T1000 (cell line): Measurements from ENCODE around the gene SLC2A8.

Experiments
- DNase-seq: peaks from one replicate; lab custom pipeline; 2025; ENCODE audit warnings: mixed read lengths; lab: John Stamatoyannopoulos, UW

Gene SLC2A8, protein sequence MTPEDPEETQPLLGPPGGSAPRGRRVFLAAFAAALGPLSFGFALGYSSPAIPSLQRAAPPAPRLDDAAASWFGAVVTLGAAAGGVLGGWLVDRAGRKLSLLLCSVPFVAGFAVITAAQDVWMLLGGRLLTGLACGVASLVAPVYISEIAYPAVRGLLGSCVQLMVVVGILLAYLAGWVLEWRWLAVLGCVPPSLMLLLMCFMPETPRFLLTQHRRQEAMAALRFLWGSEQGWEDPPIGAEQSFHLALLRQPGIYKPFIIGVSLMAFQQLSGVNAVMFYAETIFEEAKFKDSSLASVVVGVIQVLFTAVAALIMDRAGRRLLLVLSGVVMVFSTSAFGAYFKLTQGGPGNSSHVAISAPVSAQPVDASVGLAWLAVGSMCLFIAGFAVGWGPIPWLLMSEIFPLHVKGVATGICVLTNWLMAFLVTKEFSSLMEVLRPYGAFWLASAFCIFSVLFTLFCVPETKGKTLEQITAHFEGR

DNA sequence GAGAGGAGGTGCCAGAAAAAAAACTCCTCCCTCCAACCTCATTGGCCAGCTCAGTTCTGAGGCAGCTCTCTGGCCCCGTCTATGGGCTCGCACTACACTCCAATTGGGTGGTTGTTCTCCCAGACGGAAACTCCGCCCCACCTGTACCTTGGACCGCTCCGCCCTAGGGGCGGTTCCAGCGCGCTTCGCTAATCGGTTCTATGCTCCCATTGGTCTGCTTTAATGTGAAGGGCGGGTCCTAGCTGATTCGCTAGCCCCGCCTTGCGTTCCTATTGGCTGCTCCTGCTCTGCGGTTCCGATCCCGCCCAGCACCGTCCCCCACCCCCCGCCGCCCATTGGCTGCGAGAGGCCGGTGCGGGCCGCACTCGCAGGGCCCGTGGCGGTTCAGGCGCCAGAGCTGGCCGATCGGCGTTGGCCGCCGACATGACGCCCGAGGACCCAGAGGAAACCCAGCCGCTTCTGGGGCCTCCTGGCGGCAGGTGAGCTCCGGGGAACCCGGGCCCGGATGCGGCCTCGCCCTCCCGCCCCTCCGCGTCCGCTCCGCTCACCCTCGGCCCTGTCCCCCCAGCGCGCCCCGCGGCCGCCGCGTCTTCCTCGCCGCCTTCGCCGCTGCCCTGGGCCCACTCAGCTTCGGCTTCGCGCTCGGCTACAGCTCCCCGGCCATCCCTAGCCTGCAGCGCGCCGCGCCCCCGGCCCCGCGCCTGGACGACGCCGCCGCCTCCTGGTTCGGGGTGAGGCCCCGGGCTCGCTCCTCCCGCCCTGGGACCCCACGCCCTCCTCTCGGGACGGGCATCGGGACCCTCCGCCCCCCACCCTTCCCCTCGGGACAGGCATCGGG, at the start of gene SLC2A8:
TSS of gene SLC2A8 (plus strand) at position 362 of the 838 bp plus-strand sequence. CDS start at position 424, 62 bp downstream.
- peak; percentile 97 for DNase-seq

DNA sequence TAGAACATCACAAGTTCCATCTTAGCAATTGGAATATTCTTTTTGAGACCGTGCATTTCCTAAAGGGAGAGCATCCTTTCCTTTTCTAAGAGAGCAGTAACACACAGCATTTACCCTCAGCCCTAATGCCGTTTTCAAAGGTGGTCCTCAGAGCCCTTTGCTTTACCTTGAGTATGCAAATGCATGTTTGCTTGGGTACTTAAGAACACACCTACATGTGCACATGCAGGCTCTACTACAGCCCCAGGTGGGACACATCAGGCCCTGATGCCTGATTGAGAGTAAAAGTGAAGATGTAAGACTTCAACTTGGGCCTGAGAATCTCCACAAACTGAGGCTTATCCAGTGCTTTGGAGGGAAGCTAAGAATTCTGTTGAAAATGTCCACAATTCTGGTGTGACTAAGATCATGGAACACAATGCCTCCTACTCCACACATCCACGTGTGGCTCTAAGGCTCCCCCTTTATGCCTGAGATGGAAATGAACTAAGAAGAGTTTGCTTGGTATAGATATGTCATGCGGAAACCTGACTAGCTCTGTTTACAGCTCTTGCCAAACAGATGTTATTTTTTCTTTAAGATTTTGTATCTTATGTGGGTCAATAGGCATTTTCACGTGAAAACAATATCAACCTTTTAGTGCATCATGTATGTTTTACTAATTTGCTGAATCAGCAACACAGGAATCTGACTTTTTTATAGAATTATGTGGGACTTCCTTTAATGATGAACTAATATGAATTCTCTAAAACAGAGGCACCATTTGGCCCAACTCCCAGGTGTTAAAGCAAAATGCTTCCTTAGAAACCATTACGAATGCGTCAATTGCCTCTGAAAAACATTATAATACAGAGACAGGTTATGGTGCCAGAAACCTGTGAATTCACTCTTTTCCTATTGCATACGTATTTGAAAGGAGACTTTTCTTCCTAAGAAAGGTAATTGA, 48.9 kb upstream of the SLC2A8 start:
- DNase-seq: no peak

DNA sequence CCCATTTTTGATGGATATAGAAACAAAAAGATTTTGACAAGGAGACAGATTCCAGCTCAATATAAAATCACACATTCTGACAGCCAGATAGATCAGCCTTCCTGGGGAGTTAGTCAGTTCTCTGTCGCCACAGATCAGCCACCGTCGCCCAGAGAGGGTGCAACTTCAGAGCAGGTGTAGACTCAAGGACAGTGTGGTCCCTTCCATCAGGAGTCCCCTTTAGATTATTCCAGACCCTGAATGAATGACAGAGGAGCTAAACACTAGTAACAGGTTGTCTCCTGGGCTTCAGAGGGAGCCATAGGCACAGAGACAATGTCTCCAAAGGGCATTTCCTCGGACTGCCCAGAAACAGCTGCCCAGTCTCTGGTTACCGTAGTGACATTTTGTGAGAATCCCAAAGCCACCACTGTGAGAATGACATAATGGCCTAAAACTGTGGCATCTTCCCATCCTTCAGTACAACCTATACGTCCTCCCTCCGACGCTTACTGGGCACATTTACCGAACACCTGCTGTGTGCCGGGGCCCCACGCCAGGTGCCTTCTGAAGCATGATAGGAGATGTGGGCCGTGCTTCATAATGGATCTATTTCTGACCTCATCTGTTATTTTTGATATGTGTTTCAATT, 47.4 kb upstream of the SLC2A8 start:
- DNase-seq: no peak

DNA sequence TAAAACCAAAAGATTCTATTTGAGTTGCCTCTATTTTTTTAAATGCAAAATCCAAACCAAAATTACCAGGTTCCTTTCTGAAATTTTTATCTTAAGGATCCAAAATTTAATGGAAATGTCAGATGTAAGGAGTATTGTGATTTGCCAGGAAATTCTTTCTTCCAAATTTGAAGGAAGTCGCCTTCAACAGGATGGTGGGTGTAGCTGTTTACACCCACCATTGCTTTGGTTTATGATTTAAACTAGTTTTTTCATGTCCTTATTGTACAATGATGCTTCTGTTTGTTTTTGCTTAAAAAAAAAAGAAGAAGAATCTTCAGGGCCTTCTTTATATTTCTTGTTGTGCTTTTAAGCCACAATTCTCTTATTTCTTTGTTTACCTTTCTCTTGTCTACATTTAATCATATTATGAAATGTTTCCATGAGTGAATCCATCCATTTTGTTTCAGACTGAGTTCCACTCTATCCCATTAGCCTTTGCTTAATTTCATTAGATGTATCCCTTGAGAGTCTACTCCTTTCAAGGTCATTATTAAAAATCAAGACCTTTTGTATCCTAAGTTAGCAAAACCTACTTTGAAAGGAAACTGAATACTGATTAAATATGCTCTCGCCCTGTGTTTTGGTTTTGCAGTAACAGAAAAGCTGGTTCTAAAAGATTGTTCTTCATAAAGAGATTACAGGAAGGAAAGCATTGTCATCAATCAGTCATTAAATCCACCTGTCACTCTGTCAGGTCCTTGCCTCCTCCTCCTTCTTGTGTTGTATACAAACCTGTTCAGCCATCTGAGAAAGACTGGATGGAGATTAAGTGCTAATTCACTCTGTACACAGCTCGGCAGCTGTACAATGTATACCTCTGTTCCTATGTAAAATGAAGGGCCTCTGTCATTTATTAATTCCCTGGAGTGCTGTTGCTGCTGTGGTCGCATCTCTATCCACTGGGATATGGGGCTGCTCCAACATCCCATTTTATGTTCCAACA, 45.5 kb upstream of the SLC2A8 start:
- DNase-seq: no peak

DNA sequence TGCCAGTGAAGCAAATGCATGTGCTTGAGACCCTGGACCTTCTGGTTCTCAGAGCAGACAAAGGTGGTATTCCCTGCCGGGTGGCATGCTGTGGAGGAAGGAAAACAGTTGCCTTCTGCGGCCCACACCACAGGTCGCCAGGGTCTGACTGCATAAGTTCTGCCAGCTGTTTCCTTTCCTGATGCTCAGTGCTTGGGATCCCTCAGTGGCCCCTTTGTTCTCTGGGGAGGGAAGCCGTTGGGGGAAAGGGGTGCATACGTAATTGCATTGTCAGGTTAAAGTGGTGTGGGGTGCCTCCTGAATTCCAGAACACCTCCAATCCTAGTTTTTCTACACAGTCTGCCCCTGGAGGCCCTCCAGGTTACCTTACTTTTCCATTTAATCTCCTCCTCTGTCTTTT, 43.1 kb upstream of the SLC2A8 start:
- DNase-seq: no peak

DNA sequence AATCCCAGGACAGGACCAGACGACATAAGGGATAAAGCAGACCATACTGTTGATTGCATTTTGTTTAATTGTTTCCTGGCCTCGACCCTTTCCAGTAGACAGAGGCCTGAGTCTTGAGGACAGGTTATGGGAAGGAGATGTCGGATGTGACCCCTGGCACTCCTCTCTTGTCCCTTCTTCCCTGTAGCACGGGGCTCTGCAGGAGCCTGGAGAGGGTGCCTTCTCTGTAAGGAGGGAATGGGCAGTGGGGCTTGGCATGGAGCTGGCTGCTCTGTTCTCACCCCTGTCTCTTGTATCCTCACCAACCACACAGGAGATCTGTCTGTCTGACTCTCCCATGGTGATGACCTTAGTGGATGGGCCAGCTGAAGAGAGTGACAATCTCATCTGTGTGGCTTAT, 40.1 kb upstream of the SLC2A8 start:
- no peak for DNase-seq

DNA sequence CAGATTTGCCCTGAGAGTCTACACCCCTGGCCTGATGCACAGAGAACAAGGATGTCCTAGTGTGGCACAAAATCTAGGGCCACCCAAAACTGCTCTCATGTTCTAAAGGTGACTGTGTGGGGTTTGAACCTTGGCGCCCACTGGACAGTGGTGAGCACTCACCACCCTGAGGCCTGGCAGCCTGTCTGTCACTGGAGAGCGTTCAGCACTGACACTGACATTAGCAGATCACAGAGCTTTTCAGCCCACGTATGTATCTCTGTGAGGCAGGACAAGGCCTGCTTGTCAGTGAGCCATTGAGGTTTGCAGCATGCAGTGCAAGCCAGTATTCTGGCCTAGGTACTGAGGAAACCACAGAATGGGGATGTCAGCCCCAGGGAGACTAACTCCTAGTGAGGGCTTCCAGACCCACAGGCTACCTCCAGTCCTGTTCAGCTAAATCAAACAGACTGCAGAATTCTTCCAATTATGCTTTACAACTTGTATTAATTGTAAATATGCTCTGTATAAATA, 38.9 kb upstream of the SLC2A8 start:
- no peak for DNase-seq

DNA sequence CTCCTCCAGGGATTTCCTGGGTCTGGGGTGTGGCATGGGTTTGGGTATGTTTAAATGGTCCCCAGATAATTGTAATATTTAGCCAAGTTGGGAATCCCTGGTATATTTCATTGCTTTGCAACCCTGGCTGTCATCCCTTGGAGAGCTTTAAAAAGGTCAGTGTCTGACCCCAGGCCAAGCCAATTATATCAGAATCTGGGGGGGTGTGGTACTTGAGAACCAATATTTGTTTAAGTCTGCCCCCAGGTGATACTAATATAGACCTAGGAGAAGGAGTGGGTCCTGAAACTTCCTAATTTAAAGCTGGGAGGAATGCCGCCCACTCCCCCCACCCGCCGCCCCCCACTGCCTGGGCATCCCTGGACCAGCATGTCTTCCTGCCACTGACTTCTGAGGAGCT, 38.2 kb upstream of the SLC2A8 start:
- no peak for DNase-seq

DNA sequence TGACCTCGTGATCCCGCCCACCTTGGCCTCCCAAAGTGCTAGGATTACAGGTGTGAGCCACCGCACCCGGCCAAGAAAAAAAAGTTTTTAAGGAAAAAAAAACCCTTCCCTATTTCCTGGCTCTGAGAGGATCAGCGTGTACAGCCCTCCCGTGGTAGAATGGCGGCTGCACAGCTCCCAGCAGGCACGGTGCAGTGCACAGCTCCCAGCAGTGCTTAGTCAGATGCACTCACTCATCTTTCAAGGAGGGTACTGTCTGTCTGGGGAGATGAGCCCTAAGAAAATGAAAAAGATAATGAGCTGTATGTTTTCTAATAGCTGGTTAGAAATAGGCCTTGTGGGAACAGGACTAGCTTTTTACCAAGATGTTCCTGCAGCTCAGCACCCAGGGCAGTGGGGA, 36.7 kb upstream of the SLC2A8 start:
- no peak for DNase-seq

DNA sequence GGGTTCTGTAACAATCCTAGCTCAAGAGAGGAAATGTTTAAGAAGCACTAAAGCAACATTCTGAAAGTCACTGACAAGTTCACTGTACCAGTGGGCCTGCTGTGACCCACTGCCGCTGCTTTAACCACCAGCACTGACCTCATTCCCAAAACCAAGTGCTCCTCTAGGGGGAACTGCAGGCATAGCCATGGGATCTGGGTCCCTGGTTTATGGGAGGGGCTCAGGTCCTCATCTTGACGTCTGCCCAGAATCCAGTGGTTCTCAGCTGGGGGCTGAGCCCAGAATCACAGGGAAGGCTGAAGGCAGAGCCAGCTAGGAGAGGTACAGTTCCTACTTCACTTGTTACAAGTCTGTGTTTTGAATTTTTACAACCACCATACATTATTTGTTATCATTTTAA, 36.1 kb upstream of the SLC2A8 start:
- DNase-seq: no peak

DNA sequence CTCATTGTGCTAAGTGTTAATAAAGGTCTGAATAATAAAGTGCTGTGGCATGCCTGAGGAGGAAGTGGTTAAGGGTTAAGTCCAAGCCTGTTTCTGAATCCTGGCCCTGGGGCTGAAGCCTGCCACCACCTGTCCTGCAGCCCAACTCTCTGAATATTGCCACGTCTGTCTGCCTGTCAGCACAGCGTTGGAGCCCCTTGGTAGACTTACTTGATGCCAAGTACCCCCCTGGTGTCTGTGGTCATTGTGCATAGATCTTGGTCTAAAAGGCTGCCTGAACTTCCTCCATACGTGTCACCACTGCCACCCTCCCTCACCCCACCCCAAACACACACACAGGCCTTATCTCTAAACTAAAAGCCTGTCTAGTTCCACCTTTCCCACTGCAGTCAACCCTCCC, 35.4 kb upstream of the SLC2A8 start:
- no peak for DNase-seq

DNA sequence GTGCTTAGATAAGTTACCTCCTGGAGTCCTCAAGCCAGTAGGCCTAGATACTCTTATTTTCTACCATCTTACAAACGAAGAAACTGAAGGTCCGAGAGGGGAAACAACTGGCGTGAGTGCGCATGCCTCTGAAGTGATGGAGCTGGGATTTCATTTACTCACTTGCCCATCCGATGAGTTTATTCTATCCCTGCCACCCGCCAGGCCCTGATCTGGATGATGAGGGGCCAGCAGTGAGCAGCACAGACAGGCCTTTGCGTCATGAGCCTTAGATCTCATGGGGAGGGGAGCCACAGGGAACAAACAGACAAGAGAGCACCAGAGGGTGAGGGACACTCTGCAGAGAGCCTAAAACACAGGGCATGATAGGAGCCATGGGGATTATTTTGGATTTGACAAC, 34.1 kb upstream of the SLC2A8 start:
- no peak for DNase-seq

DNA sequence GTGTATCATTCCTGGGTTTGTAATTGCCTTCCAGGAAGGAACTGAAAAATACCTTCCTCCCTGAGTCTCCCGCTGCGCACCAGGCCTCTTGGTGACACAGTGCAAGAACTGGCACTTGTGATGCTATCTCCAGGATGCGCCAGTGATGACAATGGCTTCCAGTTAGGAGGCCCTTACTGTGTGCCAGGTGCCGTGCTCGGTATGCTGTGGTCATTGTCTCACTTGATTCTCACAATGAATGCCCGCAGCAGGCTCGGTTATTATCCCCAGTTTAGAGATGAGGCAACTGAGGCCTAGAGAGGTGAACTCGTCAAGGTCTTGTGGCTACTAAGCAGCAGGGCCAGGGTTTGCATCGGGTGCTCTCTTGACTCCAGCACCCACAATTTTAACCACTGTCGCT, 31.5 kb upstream of the SLC2A8 start:
- no peak for DNase-seq

DNA sequence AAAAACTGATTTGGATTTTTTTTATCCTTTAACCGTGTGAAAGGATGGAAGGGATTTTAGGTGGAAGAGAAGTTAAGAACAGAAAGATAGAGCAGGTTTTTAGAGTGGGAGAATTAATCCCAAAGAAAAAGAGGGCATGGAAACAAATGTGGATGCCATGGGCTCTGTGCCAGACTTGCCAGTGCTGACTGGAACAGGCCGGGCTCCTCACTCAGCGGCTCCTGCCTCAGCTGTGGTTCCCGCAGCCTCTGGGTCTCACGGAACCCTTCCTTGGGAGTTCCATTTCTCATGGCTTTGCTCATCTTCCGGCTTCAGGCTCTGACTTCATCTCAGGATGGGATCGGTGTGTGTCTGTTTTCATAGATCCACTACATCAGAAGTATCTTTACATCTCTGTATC, 30.4 kb upstream of the SLC2A8 start:
- DNase-seq: no peak

DNA sequence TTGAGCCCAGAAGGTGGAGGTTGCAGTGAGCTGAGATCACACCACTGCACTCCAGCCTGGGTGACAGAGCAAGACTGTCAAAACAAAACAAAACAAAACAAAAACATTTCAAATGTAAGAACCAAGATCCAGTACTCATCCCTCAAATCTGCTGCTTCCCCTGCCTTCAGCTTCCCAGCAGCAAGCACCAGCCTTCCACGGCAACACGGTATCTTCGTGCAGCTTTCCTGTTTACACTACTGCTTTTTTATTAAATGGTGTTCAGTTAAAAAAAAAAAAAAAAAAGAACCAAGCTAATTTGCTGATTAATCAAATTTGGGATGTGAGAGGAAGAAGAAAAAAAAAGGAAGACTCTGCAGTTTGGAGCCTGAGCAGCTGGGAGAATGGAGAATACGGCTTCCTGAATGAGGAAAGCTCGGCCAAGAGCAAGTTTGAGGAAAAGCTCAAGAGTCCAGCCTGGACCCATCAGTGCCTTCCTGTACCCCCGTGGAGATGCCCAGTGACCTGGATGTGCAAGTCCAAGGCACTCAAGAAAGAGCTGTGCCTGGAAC, 28.0 kb upstream of the SLC2A8 start:
- no peak for DNase-seq

DNA sequence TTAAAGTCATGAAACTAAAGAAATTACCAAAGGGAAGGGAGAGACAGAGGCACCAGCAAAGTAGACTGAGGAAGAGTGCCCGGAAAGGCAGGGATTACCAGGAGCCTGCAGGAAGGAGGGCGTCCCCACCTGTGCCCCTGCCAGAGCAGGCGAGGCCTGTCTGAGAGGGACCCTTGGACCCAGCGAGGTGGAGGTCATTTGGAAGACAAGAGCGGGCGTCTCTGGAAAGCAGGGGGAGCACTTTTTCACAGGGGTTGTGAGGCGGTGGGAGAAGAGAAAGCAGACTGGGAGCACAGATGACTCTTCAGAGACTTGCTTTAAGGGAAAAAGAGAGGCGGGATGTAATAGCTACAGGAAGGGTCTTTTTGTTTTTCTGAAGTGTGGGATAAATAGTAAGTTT, 27.5 kb upstream of the SLC2A8 start:
- DNase-seq: no peak

DNA sequence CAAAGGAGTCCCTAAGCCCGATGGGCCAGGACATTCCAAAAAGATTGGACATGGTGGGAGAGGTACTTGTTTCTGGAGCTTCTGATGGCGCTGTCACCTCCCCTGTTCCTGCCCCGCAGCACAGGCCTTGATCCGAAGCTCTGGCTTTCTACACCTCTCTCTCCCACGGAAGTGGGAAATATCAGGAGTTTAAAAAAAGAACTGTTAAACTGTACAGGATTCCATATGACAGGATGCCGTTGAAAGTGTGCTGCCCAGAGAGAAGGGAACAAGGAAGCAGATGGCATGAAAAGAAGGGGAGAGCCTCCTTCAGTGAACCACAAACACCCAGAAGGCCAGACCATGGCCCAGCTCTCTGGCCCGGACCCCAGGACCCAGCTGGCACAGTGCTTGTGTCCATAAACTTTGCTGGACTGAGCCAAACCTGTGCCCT, 26.8 kb upstream of the SLC2A8 start:
- no peak for DNase-seq

DNA sequence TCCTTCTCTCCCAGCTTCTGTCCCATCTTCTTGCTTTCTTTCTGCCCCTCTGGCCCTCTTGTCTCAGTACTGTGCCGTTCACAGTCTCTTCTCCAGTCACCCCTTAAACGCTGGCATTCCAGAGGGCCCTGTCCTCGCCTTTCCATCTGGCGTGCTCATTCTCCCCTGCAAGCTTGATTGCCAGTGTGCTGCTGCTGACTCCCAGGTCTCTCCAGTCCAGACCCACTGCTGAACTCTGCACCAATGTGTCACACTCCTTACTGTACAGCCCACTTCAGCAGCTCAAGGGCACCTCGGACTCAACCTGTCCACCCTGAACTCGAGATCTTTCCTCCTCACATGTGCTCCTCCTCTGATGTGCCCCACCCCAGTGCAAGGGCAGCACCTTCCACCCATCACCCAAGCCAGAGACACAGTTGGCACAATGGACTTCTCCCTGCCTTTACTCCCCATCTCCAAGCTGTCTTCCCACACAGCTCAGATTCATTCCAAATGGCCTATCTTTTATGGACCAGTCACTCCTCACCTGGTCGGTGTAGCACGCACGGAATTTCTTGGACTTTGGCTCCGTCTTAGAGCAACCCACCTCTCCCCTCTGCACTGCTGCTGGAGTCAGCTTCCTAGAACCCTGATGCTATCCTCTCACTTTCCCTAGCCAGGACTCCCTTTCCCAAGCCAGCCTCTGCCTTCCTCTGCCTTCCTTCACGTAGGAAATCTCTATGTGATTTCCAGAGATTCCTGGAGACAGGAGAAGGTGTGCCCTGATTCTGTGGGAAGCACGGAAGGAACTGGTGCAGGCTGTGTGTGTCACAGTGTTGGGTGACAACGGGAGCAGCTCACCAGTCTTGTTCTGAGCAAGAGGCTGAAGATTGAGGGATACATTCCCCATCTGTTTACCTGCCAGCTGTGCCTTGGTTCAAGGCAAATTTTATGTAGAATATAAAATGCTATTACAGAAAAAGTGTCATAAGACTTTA, 26.0 kb upstream of the SLC2A8 start:
- DNase-seq: no peak
